ENCODE measurements around the gene CPB2. TPM values are rescaled to one million over a fixed set of nuclear protein-coding genes. Genes with fewer than 3 reads are reported as not detected.

Gene CPB2
- polyA plus RNA-seq, 1 donor, result 0.10 TPM

- H3K27ac ChIP-seq (ENCODE audit: low read length), result no peak overlapping the region
- no peaks in the 10 kb centered on the region for H3K9me3 ChIP-seq (ENCODE audit: control insufficient read depth, low read depth, low read length)
- DNase-seq, result peak; percentile 38 to 45
- H3K27me3 ChIP-seq (ENCODE audit: control insufficient read depth, insufficient read depth, low read length), result peaks cover 3% of the 10 kb centered on the region
- no peaks in the 10 kb centered on the region for H3K36me3 ChIP-seq (ENCODE audit: control insufficient read depth, insufficient read depth, low read length)
- H3K4me3 ChIP-seq (ENCODE audit: low read length), result no peak overlapping the region
- WGBS (ENCODE audit: insufficient coverage, low lambda C conversion rate), result 100% methylated on average over 1 of the region's 6 CpGs
- no peaks in the 10 kb centered on the region for H3K4me1 ChIP-seq (ENCODE audit: control insufficient read depth, insufficient read depth, low read length)
These were observed 21.9 kb upstream of the CPB2 start for GRCh38 chr13:46126552-46127357.

GRCh38 chr13:46126056-46126455, 21.2 kb upstream of the CPB2 start:
- no peaks in the 10 kb centered on the region for H3K4me1 ChIP-seq (ENCODE audit: control insufficient read depth, insufficient read depth, low read length)
- H3K9me3 ChIP-seq (ENCODE audit: control insufficient read depth, low read depth, low read length), result no peaks in the 10 kb centered on the region
- no peak overlapping the region for H3K27ac ChIP-seq (ENCODE audit: low read length)
- H3K4me3 ChIP-seq (ENCODE audit: low read length), result no peak overlapping the region
- no peak for DNase-seq
- H3K27me3 ChIP-seq (ENCODE audit: control insufficient read depth, insufficient read depth, low read length), result peaks cover 6% of the 10 kb centered on the region
- no peaks in the 10 kb centered on the region for H3K36me3 ChIP-seq (ENCODE audit: control insufficient read depth, insufficient read depth, low read length)
- WGBS (ENCODE audit: insufficient coverage, low lambda C conversion rate), result 80% methylated on average over 1 of the region's 2 CpGs

- DNase-seq, result no peak
- H3K4me3 ChIP-seq (ENCODE audit: low read length), result no peak overlapping the region
- H3K9me3 ChIP-seq (ENCODE audit: control insufficient read depth, low read depth, low read length), result no peaks in the 10 kb centered on the region
- no peak overlapping the region for H3K27ac ChIP-seq (ENCODE audit: low read length)
- 47% methylated on average over 5 of the region's 11 CpGs for WGBS (ENCODE audit: insufficient coverage, low lambda C conversion rate)
- no peaks in the 10 kb centered on the region for H3K36me3 ChIP-seq (ENCODE audit: control insufficient read depth, insufficient read depth, low read length)
- H3K4me1 ChIP-seq (ENCODE audit: control insufficient read depth, insufficient read depth, low read length), result no peaks in the 10 kb centered on the region
- H3K27me3 ChIP-seq (ENCODE audit: control insufficient read depth, insufficient read depth, low read length), result peaks cover 6% of the 10 kb centered on the region
These were observed 20.4 kb upstream of the CPB2 start for GRCh38 chr13:46124967-46125933.

- DNase-seq, result no peak
- WGBS (ENCODE audit: insufficient coverage, low lambda C conversion rate), result no CpG with 5 or more reads among the region's 10 CpGs
- Histone ChIP-seq H3K36me3 (ENCODE audit: control insufficient read depth, insufficient read depth, low read length) (no peaks in the 10 kb centered on the region), H3K27me3 (ENCODE audit: control insufficient read depth, insufficient read depth, low read length) (peaks cover 6% of the 10 kb centered on the region), H3K9me3 (ENCODE audit: control insufficient read depth, low read depth, low read length) (no peaks in the 10 kb centered on the region), H3K27ac (ENCODE audit: low read length) (no peak overlapping the region), H3K4me1 (ENCODE audit: control insufficient read depth, insufficient read depth, low read length) (no peaks in the 10 kb centered on the region), H3K4me3 (ENCODE audit: low read length) (no peak overlapping the region)
These were observed 19.7 kb upstream of the CPB2 start for GRCh38 chr13:46124531-46124966.

- no peak for DNase-seq
- Histone ChIP-seq H3K36me3 (ENCODE audit: control insufficient read depth, insufficient read depth, low read length) (no peaks in the 10 kb centered on the region), H3K4me1 (ENCODE audit: control insufficient read depth, insufficient read depth, low read length) (no peaks in the 10 kb centered on the region), H3K9me3 (ENCODE audit: control insufficient read depth, low read depth, low read length) (no peaks in the 10 kb centered on the region), H3K27ac (ENCODE audit: low read length) (no peak overlapping the region), H3K27me3 (ENCODE audit: control insufficient read depth, insufficient read depth, low read length) (peaks cover 6% of the 10 kb centered on the region), H3K4me3 (ENCODE audit: low read length) (no peak overlapping the region)
- 92% methylated on average over 2 of the region's 7 CpGs for WGBS (ENCODE audit: insufficient coverage, low lambda C conversion rate)
These were observed 17.5 kb upstream of the CPB2 start for GRCh38 chr13:46122304-46122703.

GRCh38 chr13:46121597-46122163, 16.8 kb upstream of the CPB2 start:
- no peak for DNase-seq
- no peak overlapping the region for H3K27ac ChIP-seq (ENCODE audit: low read length)
- H3K36me3 ChIP-seq (ENCODE audit: control insufficient read depth, insufficient read depth, low read length), result no peaks in the 10 kb centered on the region
- H3K4me3 ChIP-seq (ENCODE audit: low read length), result no peak overlapping the region
- WGBS (ENCODE audit: insufficient coverage, low lambda C conversion rate), result no CpG with 5 or more reads among the region's 4 CpGs
- H3K9me3 ChIP-seq (ENCODE audit: control insufficient read depth, low read depth, low read length), result no peaks in the 10 kb centered on the region
- peaks cover 6% of the 10 kb centered on the region for H3K27me3 ChIP-seq (ENCODE audit: control insufficient read depth, insufficient read depth, low read length)
- no peaks in the 10 kb centered on the region for H3K4me1 ChIP-seq (ENCODE audit: control insufficient read depth, insufficient read depth, low read length)

GRCh38 chr13:46121033-46121432, 16.2 kb upstream of the CPB2 start:
- Histone ChIP-seq H3K4me1 (ENCODE audit: control insufficient read depth, insufficient read depth, low read length) (no peaks in the 10 kb centered on the region), H3K4me3 (ENCODE audit: low read length) (no peak overlapping the region), H3K36me3 (ENCODE audit: control insufficient read depth, insufficient read depth, low read length) (no peaks in the 10 kb centered on the region), H3K9me3 (ENCODE audit: control insufficient read depth, low read depth, low read length) (no peaks in the 10 kb centered on the region), H3K27me3 (ENCODE audit: control insufficient read depth, insufficient read depth, low read length) (peaks cover 6% of the 10 kb centered on the region), H3K27ac (ENCODE audit: low read length) (no peak overlapping the region)
- WGBS (ENCODE audit: insufficient coverage, low lambda C conversion rate), result no CpG with 5 or more reads among the region's 2 CpGs
- DNase-seq, result no peak

GRCh38 chr13:46119883-46120614, 15.2 kb upstream of the CPB2 start:
- no peak overlapping the region for H3K27ac ChIP-seq (ENCODE audit: low read length)
- no peak overlapping the region for H3K4me3 ChIP-seq (ENCODE audit: low read length)
- no peaks in the 10 kb centered on the region for H3K9me3 ChIP-seq (ENCODE audit: control insufficient read depth, low read depth, low read length)
- peaks cover 5% of the 10 kb centered on the region for H3K27me3 ChIP-seq (ENCODE audit: control insufficient read depth, insufficient read depth, low read length)
- no peaks in the 10 kb centered on the region for H3K4me1 ChIP-seq (ENCODE audit: control insufficient read depth, insufficient read depth, low read length)
- no CpG with 5 or more reads among the region's 6 CpGs for WGBS (ENCODE audit: insufficient coverage, low lambda C conversion rate)
- DNase-seq, result peak; percentile 21 to 32
- H3K36me3 ChIP-seq (ENCODE audit: control insufficient read depth, insufficient read depth, low read length), result no peaks in the 10 kb centered on the region

GRCh38 chr13:46116653-46117502, 12.0 kb upstream of the CPB2 start:
- Histone ChIP-seq H3K4me3 (ENCODE audit: low read length) (no peak overlapping the region), H3K4me1 (ENCODE audit: control insufficient read depth, insufficient read depth, low read length) (no peaks in the 10 kb centered on the region), H3K36me3 (ENCODE audit: control insufficient read depth, insufficient read depth, low read length) (no peaks in the 10 kb centered on the region), H3K27me3 (ENCODE audit: control insufficient read depth, insufficient read depth, low read length) (peaks cover 3% of the 10 kb centered on the region), H3K27ac (ENCODE audit: low read length) (no peak overlapping the region), H3K9me3 (ENCODE audit: control insufficient read depth, low read depth, low read length) (no peaks in the 10 kb centered on the region)
- no peak for DNase-seq
- 83% methylated on average over 2 of the region's 4 CpGs for WGBS (ENCODE audit: insufficient coverage, low lambda C conversion rate)
